EL (cell line): ENCODE measurements around the gene SLC2A2.
A peak's percentile ranks its signal among the peaks of the same experiment; 100 is the strongest.

Experiments
- DNase-seq: peaks from one replicate; pipeline ENCODE4 v3.0.0-alpha.2; 2016

Gene SLC2A2

GRCh38 chr3:171026597-171027293 is at the start of gene SLC2A2:
Gene SLC2A2, minus strand, starts transcription at chr3:171026720. Its CDS starts 50 bp downstream, at chr3:171026670.
- no peak for DNase-seq

DNA sequence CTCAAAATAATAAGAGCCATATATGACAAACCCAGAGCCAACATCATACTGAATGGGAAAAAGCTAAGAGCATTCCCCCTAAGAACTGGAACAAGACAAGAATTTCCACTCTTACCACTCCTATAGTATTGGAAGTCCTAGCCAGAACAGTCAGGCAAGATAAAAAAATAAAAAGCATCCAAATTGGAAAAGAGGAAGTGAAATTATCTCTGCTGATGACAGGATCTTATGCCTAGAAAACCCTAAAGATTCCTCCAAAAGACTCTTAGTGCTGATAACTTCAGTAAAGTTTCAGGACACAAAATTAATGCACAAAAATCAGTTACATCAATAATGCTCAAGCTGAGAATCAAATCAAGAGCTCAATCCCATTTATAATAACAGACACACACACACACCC is 45.9 kb upstream of the SLC2A2 start:
- no peak for DNase-seq

DNA sequence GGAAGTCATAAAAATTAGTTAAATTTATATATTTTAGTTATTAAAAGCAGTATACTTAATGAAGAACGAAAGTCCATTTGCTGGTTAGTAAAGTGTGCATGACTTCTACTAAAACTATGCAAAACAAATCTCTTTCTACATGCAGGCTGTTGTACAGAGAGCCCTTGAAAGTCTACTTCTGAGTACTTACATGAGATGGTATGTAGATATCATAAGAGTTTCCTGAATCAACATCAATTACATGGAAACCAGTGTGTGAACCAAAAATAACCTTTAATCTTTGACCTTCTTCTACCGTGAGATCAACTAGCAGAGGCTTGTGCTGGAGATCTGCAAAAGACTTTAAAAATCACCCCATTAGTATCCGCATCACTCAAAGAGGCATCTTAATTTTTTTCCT is 42.1 kb upstream of the SLC2A2 start:
- no peak for DNase-seq

DNA sequence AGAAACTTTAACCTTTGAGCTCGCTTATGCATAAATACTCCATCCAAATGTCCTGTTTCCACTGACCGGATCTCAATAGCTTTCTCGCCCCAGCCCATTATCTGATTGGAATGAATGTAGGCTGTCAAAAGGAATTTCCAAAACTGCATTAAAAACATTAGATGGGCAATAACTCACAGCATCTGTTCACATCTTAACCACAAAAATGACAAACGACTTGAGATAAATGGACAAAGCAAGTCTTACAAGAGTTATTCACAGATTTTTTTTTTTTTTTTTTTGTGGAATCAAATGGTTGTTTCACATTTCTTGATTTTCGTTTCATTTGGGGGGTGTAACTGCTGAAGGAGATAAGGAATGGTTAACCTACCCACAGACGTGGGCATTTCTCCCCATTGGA is 39.7 kb upstream of the SLC2A2 start:
- DNase-seq: no peak

- DNase-seq: no peak
These were observed 39.2 kb upstream of the SLC2A2 start for GRCh38 chr3:171065732-171066131.

GRCh38 chr3:171064461-171064860 is 37.9 kb upstream of the SLC2A2 start:
- DNase-seq: peak; percentile 18

- DNase-seq: no peak
These were observed 35.2 kb upstream of the SLC2A2 start for GRCh38 chr3:171061749-171062148.

GRCh38 chr3:171059978-171060377 is 33.5 kb upstream of the SLC2A2 start:
- DNase-seq: no peak

GRCh38 chr3:171058873-171059603 is 32.5 kb upstream of the SLC2A2 start:
- DNase-seq: no peak

- DNase-seq: peak; percentile 54
These were observed 31.5 kb upstream of the SLC2A2 start for GRCh38 chr3:171058058-171058457.

DNA sequence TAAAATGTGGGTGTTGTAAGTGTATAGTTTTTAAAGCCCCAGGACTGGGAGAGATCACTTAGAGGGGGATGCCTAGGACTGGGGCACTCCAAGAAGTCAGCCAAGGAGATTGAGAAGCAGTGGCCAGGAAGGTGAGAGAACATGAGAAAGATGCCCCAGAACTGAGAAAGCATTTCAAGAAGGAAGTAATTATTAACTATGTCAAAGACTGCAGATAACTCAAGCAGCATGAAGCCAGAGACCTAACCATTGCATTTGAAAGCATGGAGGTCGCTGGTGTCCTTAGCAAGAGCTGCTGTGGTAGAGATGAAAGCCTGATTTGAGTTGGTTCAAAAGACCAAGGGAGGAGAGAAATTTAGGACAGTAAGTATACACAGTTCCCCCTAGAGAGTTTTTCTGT is 30.6 kb upstream of the SLC2A2 start:
- no peak for DNase-seq

DNA sequence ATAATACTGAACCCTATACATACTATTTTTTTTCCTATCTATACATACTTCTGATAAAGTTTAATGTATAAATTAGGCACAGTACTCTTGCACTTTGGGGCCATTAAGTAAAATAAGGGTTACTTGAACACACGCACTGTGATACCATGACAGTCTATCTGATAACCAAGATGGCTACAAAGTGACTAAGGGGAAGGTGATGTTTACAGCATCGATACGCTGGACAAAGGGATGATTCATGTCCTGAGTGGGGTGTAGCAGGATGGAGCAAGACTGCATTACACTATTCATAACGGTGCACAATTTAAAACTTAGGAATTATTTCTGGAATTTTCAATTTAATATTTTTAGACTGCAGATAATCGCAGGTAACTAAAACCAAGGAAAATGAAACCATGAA is 30.0 kb upstream of the SLC2A2 start:
- peak; percentile 75 for DNase-seq

GRCh38 chr3:171055336-171056178 is 29.0 kb upstream of the SLC2A2 start:
- peak; percentile 61 for DNase-seq

DNA sequence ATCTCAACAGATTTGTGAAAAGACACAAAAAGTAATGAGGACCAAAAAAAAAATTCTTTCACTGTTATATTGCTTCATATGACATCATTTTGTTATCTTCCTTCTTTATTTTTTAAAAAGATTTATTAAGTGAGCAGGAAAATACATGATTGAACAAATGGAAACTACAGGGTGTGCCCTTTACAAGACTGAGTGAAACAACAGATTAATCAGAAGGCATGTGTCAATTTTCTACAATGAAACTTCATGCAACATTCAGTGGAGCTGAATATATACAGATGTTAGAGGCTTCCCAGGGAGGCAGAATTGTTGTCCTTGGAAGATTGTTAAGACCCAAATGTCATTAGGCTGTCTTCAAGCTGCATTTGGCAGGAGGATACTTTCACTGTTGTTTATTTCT is 28.4 kb upstream of the SLC2A2 start:
- no peak for DNase-seq

- no peak for DNase-seq
These were observed 27.7 kb upstream of the SLC2A2 start for GRCh38 chr3:171054231-171054630.

- peak; percentile 76 for DNase-seq
These were observed 23.4 kb upstream of the SLC2A2 start for GRCh38 chr3:171049861-171050444.

DNA sequence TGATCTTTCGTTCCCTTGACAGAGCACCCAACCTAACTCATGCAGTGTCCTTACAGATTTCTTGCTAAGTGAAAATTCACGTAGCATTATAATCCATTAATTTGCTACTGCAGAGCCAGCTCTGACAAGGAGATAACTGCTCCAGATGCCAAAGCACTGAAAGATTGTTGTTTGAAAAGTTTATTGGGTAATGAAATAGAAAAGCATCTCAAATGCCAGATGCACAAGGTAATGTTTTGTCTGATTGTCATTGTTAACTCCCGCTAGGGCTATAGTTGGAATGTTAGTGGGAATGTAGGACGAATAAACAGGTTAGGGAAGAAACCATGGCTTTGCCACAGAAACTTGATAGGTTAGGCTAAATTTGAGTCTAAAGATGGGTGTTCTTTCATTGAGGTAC is 20.2 kb upstream of the SLC2A2 start:
- no peak for DNase-seq

DNA sequence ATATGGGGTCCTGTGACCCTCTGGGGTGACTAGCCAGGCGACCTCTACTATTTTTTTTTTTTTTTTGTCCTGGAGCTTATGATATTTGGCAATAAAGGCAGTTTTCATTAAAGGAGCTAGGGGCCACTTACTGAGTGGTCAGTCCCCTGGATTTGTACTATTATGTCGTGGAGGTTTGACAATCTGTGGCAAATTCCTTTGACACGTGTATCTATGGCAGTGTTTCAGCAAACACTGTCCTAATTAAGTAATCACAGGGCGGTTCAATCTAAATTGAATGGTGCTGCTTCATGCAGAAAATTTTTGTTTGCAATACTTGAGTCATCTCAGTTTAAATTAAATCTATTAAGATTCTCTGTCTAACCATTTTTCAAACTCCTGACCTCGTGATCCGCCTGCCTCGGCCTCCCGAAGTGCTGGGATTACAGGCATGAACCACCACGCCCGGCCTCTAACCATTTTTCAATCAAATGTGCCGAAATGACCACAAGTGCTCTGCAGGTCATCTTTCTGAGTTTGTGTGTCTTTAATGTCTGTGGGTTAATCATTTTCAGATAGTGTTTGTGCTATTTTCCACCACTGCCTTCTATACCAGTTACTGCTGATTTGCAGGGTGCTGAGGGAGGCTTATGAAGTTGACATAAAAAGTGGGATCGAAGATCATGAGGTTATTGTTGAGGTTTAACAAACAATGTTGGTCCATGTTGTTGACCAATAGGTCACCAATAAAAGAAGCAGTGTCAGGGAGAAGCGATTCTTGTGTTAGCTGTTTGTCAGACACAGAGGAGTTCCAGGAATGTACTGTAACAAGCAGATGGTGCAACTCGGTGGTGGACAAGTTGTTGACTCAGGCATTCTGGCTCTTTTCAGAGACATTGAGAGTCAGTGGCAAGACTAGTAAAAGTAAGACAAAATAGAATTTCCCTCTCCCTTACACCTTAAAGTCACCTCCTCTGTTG is 18.6 kb upstream of the SLC2A2 start:
- peak; percentile 79 for DNase-seq

GRCh38 chr3:171044384-171044783 is 17.9 kb upstream of the SLC2A2 start:
- DNase-seq: no peak

- no peak for DNase-seq
These were observed 13.2 kb upstream of the SLC2A2 start for GRCh38 chr3:171039674-171040073.

GRCh38 chr3:171038342-171038741 is 11.8 kb upstream of the SLC2A2 start:
- DNase-seq: no peak

DNA sequence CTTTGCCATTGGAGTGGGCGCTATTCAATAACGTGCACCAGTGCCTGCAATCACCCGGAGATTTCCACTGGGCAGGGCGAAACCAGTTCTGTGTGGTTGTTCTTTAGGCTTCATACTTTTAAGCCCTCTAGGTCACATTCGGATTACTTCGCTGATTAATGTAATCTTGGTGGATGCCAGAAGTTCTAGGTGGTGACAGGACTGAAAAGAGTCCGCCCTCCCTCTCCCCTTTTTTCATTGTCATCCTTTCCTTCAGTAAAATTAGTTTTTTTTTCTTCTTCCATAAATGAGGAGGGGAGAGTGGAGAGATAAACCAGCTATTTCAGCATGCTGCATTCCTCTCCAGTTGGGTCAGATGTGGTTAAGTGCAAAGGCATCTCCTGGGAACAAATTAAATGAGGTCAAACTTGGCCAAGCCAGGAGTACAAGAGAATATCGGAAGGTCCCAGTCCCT is 2.3 kb upstream of the SLC2A2 start:
- DNase-seq: peak; percentile 97
